OCI-LY7 (cell line): ENCODE results near the gene NOTCH4. TPM values are rescaled to one million over a fixed set of nuclear protein-coding genes. Genes with fewer than 3 reads are reported as not detected.

ENCODE experiments used
- BruUV-seq: library from RNA; stranded (reverse); fragments of 400-500 nt; replicated peaks from 2 replicates; lab custom pipeline; 2021; lab: Mats Ljungman, UMichigan
- CTCF ChIA-PET: fragments of 300-600 bp; sonication (Branson Sonifier 250); formaldehyde crosslinking; loops from one replicate; lab custom pipeline; 2022; ENCODE audit warnings: antibody characterized with exemption; ENCODE audit not compliant: unreplicated experiment; lab: Charles Lee
- POLR2A ChIA-PET: fragments of 300-600 bp; sonication (Branson Sonifier 250); formaldehyde crosslinking; loops from one replicate; lab custom pipeline; 2022; ENCODE audit warnings: antibody characterized with exemption; lab: Charles Lee
- DNase-seq: peaks from one replicate; pipeline ENCODE4 v3.0.0-alpha.2; 2015; ENCODE audit warnings: low spot score
- H2AFZ ChIP-seq: fragments of 200-600 bp; sonication (generic), shearing (Covaris generic); 2 replicates; pipeline ENCODE4 v1.6.1; 2014; ENCODE audit warnings: mild to moderate bottlenecking, antibody characterized with exemption, low read length, moderate library complexity
- H3K27ac ChIP-seq: fragments of 200-600 bp; sonication (generic); 2 replicates; pipeline ENCODE4 v1.5.1; 2014; ENCODE audit warnings: mixed run types, low read depth, mild to moderate bottlenecking, moderate library complexity, low read length, inconsistent platforms; ENCODE audit not compliant: poor library complexity, severe bottlenecking
- H3K36me3 ChIP-seq: fragments of 200-600 bp; sonication (generic); 2 replicates; pipeline ENCODE4 v1.6.1; 2014; ENCODE audit warnings: mild to moderate bottlenecking, antibody characterized with exemption, low read length, moderate library complexity, mixed read lengths; ENCODE audit not compliant: insufficient read depth
- H3K4me1 ChIP-seq: fragments of 200-600 bp; sonication (generic); 2 replicates; pipeline ENCODE4 v1.5.1; 2014; ENCODE audit warnings: mild to moderate bottlenecking, low read length; ENCODE audit not compliant: insufficient read depth, poor library complexity, severe bottlenecking
- H3K4me2 ChIP-seq: fragments of 200-600 bp; sonication (generic); 2 replicates; pipeline ENCODE4 v1.6.1; 2014; ENCODE audit warnings: mild to moderate bottlenecking, low read length
- H3K4me3 ChIP-seq: fragments of 200-600 bp; sonication (generic); 2 replicates; pipeline ENCODE4 v1.5.1; 2014; ENCODE audit warnings: mild to moderate bottlenecking, low read depth, low read length; ENCODE audit not compliant: poor library complexity, severe bottlenecking
- H3K79me2 ChIP-seq: fragments of 200-600 bp; sonication (generic); 2 replicates; pipeline ENCODE4 v1.6.1; 2016; ENCODE audit warnings: low read depth, mild to moderate bottlenecking, low read length, moderate library complexity, mixed read lengths; ENCODE audit not compliant: insufficient read depth
- H3K9me2 ChIP-seq: fragments of 200-600 bp; sonication (generic); 2 replicates; pipeline ENCODE4 v1.6.1; 2016; ENCODE audit warnings: mild to moderate bottlenecking, low read length, mixed read lengths; ENCODE audit not compliant: insufficient read depth
- H3K9me3 ChIP-seq: fragments of 200-600 bp; sonication (generic); 2 replicates; pipeline ENCODE4 v1.6.1; 2014; ENCODE audit warnings: mild to moderate bottlenecking, mixed run types, low read length, mixed read lengths
- H4K20me1 ChIP-seq: fragments of 200-600 bp; sonication (generic); 2 replicates; pipeline ENCODE4 v1.6.1; 2014; ENCODE audit warnings: mild to moderate bottlenecking, antibody characterized with exemption, low read length, moderate library complexity, mixed read lengths; ENCODE audit not compliant: insufficient read depth
- CTCF ChIP-seq: fragments of 200-600 bp; sonication (generic); conservative IDR thresholded peaks from 2 replicates; pipeline ENCODE4 v1.5.1; 2014; ENCODE audit warnings: mild to moderate bottlenecking, antibody characterized with exemption, low read length, moderate library complexity, mixed read lengths
- EZH2phosphoT487 ChIP-seq: fragments of 200-600 bp; sonication (generic); IDR thresholded peaks from 2 replicates; pipeline ENCODE4 v1.6.1; 2018; ENCODE audit warnings: low read depth, borderline replicate concordance, mild to moderate bottlenecking, mixed run types, antibody characterized with exemption, low read length, moderate library complexity, mixed read lengths
- intact Hi-C: fragments of 100-400 bp; cut with micrococcal nuclease; formaldehyde crosslinking; loops from one replicate; pipeline ENCODE4 v1.10.0; 2022; ENCODE audit not compliant: unreplicated experiment
- total RNA-seq, 2 experiments: library from RNA; depleted of rRNA in 1 of 2; stranded (reverse); fragments of >200 nt in 1 of 2; shearing (Covaris generic) in 1 of 2; gene quantifications; 2 replicates each; pipeline ENCODE4 v1.2.3, GENCODE V29; 2014 to 2022

NOTCH4 gene
- total RNA-seq, 2 experiments from 2014 or later, result 1.4 to 2.4 TPM

DNA sequence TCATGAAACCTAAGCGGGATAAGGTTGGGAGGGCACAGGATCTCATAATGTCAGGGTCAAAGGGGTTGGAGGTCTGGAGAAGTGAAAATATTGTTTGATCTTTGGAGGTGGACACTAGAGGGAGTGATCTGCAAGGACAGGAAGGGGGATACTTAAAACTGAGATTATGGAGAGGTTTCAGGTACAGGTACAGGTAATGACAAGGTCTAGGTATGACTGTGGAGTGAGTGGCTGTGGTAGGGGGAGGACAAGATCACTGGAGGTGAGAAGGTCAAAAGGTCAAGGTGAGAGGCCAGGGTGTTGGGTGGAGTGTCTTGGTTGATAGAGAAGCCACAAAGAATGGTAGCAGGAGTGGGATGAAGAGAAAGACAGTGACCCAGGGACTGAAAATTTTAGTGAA, 16.8 kb upstream of the NOTCH4 start:
- H3K4me3 ChIP-seq, result no peak overlapping the region
- no TSS peak for BruUV-seq
- H3K36me3 ChIP-seq, result no peaks in the 10 kb centered on the region
- CTCF ChIA-PET, result no interaction called here
- H3K79me2 ChIP-seq, result no peaks in the 10 kb centered on the region
- no peaks in the 10 kb centered on the region for H4K20me1 ChIP-seq
- TF ChIP-seq CTCF (no peak; the same call in 1 of the 2 replicates), EZH2phosphoT487 (no peak)
- DNase-seq, result no peak
- no peak overlapping the region for H3K4me2 ChIP-seq
- H3K9me3 ChIP-seq, result no peaks in the 10 kb centered on the region
- no peak overlapping the region for H3K27ac ChIP-seq
- H2AFZ ChIP-seq, result no peak overlapping the region
- H3K4me1 ChIP-seq, result peaks cover 21% of the 10 kb centered on the region
- intact Hi-C loops, result loop anchor here (10.0 kb wide), 1 partner anchor 384 kb away; no protein-coding TSS in a partner anchor
- POLR2A ChIA-PET, result no interaction called here
- H3K9me2 ChIP-seq, result no peaks in the 10 kb centered on the region

- no peak overlapping the region; the same call in 1 of the 2 replicates for H2AFZ ChIP-seq
- DNase-seq, result no peak
- peaks cover 9% of the 10 kb centered on the region for H3K4me1 ChIP-seq
- H3K4me2 ChIP-seq, result no peak overlapping the region
- H3K9me3 ChIP-seq, result no peaks in the 10 kb centered on the region
- no peak overlapping the region for H3K4me3 ChIP-seq
- H3K9me2 ChIP-seq, result no peaks in the 10 kb centered on the region
- TF ChIP-seq EZH2phosphoT487 (no peak), CTCF (no peak)
- ChIA-PET CTCF (no interaction called here), POLR2A (no interaction called here)
- no peaks in the 10 kb centered on the region for H3K36me3 ChIP-seq
- no peak overlapping the region for H3K27ac ChIP-seq
- no peaks in the 10 kb centered on the region for H4K20me1 ChIP-seq
- H3K79me2 ChIP-seq, result no peaks in the 10 kb centered on the region
- intact Hi-C loops, result loop anchor here (10.0 kb wide), 1 partner anchor 625 kb away; no protein-coding TSS in a partner anchor
- BruUV-seq, result no TSS peak
Measured at GRCh38 chr6:32239462-32239861, 15.6 kb upstream of the NOTCH4 start.

DNA sequence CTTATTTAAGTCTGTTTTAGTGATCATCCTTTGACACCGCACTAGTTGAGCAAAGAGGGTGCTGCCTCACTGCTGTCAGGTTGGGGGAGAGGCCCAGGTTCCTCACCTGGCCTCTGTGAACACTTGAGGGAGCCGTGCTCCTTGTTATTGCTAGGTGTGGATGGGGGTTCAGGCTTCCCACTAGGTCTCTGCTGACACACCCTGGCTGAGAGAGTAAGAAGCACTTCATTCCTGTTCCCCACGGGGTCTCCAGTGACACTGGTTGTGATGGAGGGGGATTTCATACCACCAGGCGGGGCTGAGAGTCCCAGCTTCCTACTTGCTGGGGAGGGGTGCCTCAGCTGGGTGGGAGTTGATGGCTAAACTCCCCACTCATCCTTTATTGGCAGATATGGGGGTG, 11.1 kb upstream of the NOTCH4 start:
- Histone ChIP-seq H3K4me2 (no peak overlapping the region), H2AFZ (no peak overlapping the region), H3K4me1 (peaks cover 5% of the 10 kb centered on the region), H3K9me2 (no peaks in the 10 kb centered on the region), H3K36me3 (no peaks in the 10 kb centered on the region), H3K27ac (no peak overlapping the region), H3K9me3 (no peaks in the 10 kb centered on the region), H3K79me2 (no peaks in the 10 kb centered on the region), H4K20me1 (no peaks in the 10 kb centered on the region), H3K4me3 (no peak overlapping the region)
- ChIA-PET POLR2A (no interaction called here), CTCF (no interaction called here)
- TF ChIP-seq CTCF (peak; percentile 69), EZH2phosphoT487 (no peak)
- BruUV-seq, result no TSS peak
- intact Hi-C loops, result loop anchor here (10.0 kb wide), 1 partner anchor 630 kb away; no protein-coding TSS in a partner anchor
- DNase-seq, result peak; percentile 53
